HG02588 (cell line): ENCODE measurements around the gene C2orf49.

Experiments used
- ATAC-seq: cut with Tn5 transposase; IDR thresholded peaks from one replicate; pipeline ENCODE4 v1.9.1; 2021; ENCODE audit warnings: mild to moderate bottlenecking, moderate library complexity; ENCODE audit not compliant: unreplicated experiment

Gene C2orf49

DNA sequence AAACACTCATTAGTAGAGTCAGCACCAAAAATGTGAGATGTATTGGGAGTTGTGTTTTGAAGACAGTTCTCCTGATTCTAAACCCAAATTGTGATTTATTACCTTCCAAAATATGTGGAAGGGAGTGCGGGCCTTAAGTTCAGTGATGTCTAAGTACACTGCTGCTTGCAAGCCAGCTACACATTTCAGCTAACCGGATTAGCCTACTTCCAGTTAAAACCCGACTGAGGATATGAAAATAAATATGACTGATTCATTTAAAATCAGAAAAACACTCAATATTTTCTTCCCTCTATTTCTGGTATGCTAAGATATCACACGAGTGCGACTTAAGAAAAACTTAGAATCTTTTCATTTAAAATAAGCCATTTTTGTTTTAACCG lies 60.6 kb downstream of the C2orf49 start:
- no peak for ATAC-seq

DNA sequence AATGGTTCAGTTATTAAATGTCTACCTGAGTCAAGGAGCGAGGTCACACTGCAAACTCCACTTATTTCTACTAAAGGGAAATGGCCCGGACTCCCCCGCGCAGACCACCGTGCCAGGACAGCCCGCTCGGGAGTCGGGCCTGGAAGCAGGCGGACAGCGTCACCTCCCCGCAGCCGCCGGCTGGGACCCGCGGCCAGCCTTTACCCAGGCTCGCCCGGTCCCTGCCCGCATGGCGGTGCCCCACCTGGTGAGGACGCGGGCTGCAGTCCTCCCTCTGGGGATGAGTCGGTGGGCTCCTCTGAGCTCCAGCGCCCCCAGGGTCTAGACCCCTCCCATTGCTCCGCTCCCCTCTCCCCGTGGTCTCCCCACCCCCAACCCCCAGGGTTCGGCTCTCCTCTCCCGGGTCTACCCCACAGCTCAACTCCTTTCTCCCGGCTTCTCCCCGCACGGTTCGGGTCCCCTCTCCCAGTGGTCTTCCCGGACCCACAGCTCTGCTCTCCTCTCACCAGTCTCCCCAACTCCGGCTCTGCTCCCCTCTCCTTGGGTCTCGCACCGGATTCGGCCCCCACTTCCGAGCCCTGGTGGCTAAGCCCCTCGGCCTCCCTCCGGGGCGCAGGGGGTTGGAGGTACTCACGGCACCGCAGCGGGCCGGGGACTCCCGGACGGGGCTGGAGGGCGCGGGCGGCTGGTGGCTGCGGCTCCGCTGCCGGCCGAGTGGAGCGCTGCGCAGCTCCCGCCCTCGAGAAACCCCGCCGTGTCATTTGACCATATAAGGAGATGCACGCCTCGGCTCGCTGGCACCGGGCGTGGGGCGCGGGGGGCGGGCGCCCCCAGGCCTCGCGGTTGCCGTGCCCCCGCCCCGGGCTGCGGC lies 61.2 kb downstream of the C2orf49 start, which contains the start of gene FHL2:
Gene FHL2, minus strand, starts transcription at position 716 of the 871 bp plus-strand sequence. CDS start 12,535 bp downstream, outside the sequence.
- ATAC-seq = peak; percentile 97
